HG02798 (cell line): ENCODE data around the gene TFAM.
"Not testable (repeated sequence)": the region's sequence is repeated elsewhere in the genome, so short reads cannot be mapped to it uniquely, and the experiment has no call there.

ENCODE experiments used
- ATAC-seq: cut with Tn5 transposase; IDR thresholded peaks from one replicate; pipeline ENCODE4 v1.9.1; 2021; ENCODE audit warnings: mild to moderate bottlenecking; ENCODE audit not compliant: unreplicated experiment, poor library complexity

TFAM gene

DNA sequence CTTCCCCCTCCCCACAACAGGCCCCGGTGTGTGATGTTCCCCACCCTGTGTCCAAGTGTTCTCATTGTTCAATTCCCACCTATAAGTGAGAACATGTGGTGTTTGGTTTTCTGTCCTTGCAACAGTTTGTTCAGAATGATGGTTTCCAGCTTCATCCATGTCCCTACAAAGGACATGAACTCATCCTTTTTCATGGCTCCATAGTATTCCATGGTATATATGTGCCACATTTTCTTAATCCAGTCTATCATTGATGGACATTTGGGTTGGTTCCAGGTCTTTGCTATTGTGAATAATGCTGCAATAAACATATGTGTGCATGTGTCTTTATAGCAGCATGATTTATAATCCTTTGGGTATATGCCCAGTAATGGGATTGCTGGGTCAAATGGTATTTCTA is 43.2 kb downstream of the TFAM start:
- ATAC-seq = not testable (repeated sequence)

DNA sequence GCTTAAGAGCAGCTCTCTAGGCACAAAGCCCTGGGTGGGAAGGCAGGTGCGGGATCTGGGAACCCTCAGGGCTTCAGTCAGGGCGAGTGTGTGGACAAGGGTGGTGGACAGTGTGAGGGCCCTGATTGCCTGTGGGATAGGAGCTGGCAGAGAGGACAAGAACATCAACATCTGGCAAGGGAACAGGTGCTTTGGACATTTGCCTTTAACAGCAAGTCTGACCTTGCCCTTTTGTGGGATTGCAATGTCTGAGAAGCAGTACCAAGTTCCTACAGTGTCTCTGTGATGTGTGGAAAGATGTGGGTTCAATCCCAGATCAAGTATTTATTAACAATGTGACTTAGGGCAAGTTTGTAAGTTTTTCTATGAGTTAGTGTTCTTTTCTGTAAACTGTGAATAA is 46.7 kb downstream of the TFAM start:
- no peak for ATAC-seq

DNA sequence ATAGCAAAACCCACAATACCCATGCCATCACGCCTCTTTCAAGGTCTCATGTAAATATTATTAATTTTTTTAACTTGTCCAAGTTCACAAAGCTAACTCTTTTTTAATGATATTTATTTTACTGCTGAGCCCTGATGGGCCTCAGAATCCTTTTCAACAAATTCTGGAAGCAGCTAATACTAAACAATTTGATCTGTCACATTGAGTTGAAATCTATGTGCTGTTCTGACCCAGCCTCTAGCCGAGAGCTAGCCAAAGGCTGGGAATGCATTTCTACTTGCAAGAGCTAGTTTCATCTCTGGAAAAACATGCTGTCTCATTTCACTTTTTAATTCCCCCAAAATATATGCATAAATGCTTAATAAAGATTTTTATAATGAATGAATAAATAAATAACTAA is 47.9 kb downstream of the TFAM start:
- no peak for ATAC-seq

DNA sequence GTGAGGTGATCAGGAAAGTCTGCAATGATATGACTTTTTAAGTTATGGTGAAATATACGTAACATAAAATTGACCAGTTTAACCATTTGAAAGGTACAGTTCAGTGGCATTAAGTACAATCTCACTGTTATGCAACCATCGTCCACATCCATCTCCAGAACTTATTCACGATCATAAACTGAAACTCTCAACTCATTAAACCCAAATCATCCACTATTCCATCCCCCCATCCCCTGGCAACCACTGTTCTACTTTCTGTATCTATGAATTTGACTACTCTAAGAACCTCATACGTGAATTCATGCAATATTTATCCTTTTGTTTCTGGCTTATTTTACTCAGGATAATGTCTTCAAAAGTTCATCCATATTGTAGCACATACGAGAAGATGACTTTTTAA is 48.4 kb downstream of the TFAM start:
- no peak for ATAC-seq

DNA sequence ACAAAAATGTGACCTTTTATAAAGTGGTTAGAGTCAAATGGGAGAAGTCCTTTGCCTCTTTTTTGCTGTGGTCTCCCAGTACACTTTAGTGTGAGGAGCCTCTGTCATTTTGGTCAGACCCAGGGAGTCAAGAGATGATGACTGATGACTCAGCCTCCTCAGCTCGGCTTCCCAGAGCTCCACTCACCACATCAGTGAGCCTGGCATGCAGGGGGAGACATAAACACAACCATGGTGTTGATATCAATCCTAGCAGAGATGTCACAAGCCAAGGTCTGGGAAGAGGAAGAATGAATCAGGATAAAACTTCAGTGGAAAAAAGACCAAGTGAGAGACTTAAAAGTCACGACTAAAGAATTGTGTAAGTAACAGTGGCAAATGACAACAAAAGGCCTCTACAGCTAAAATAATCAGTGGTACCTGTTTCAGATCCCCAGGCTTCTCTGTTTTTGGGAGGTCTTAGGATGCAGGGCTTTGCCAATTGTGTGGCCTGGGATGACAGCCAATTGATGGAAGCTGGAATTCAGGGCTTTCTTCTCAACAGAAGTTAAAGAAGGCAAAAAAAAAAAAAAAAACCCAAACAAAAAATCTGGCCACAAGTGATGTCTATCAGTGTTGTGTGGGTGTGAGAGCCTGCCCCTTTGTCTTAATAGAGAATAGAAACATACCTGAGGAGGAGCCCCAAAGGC is 50.2 kb downstream of the TFAM start:
- ATAC-seq = no peak

DNA sequence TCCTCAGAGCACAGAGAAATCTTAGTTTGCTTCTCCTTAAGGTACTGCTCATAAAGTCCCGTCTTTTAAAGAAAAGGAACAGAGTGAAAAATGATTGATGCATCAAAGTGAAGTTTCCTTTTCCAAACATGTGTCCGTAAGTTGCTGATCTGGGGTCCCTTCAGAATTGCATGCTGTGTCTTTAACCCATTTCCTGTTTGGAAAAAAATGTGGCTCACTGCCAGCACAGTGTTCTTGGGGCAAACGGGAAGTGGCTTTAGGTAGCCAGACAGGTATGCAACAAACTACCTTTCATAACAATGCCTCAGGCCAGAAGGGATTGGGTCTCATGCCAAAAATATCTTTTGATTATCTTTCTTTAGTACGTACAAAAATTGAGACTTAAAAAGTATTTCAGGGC is 50.9 kb downstream of the TFAM start:
- no peak for ATAC-seq

DNA sequence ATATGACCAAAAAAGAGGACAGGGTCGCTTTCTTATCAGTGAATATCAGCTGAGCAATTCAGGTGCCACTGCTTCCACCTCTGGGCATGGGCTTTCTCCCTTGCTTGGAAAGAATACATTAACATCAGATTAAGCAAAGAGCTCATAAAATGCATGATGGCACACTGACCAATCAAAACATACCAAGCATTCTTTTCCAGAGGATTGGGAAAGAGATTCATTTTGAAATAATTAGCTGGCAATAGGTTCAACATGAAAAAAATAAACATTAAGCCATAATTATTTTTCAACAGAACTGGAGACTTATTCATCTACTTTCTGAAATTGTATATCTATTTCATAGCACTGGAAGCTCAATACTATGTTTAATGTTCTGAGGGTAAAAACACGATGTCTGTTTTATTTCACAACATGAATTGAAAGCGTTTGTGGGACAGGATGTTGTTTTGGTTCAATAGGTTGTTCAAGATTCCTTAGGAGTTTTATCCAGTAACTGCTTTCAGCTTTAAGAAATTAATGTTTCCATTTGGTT is 53.2 kb downstream of the TFAM start:
- no peak for ATAC-seq

DNA sequence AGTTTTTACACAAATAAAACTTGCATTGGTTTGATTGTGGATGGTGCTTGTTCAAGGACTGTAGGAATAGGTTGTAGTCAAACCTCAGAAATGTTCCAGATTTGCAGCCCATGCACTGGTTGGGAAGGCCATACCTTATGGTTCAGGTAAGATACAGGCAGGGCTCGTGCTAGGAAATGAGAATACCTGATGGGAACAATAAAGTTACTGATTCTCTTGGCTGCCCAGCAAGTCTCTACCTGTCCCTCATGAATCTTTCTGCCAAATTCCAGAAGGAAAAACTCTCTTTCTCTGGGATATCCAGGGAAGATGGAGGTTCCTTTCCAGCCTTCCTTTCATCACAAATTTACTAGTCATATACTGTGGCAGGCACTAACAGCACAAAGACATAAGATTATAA is 53.8 kb downstream of the TFAM start:
- no peak for ATAC-seq

DNA sequence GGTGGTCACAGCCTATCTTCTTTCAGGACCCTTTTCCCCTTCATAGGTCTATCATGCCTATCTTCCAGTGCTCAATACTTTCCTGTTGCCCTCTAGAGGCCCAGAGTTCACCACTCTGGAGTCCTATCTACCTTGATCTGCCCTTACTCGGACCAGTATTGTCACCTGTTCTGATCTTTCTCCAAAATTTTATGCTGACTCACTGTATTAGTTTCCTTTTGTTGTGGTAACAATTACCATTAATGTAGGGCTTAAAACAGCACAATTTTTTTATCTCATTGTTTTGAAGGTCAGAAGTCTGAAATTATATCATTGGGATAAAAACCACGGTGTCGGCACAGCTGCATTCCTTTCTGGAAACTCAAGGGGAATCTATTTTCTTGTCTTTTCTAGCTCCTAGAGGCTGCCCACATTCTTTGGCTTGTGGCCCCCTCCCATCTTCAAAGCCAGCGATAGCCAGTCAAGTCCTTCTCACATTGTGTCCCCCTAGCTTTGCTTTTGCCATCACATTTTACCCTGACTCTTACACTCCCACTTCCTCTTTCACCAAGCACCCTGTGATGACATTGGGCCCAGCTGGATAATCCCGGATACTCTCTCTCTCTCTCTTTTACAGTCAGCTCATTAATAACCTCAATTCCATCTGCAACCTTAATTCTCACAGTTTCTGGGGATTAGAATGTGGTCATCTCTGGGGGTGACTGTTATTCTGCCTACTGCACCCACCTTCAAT is 54.6 kb downstream of the TFAM start:
- ATAC-seq = no peak

DNA sequence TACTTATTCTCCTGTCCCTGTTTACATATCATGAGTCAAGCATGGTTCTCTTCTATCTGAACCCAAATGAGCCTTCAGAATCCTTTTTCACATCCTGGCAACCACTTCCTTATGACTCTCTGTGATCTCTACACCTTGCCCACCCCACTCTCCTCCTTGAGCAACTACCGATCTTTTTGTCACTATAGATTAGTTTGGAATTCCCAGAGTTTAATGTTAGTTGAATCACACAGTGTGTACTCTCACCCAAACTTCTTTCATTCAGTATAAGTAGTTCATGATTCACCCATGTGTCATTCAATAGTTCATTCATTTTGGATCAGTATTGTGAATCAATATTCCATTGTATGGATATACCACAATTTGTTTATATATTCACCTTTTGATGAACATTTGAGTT is 55.3 kb downstream of the TFAM start:
- no peak for ATAC-seq

DNA sequence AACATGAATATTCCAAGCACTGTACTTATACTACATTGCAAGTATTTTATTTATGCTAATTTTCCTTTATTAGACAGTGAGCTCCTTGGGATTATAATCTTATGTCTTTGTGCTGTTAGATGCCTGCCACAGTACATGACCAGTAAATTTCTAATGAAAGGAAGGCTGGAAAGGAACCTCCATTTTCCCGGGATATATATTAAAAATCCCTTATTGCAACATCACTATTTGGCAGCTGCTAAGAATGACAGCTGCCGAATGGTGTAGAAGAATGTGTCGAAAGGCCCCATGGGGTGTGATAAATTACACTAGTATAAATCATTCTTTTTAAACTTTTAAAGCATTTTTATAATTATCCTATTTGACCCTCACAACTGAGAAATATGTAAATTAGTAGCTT is 59.1 kb downstream of the TFAM start:
- no peak for ATAC-seq

DNA sequence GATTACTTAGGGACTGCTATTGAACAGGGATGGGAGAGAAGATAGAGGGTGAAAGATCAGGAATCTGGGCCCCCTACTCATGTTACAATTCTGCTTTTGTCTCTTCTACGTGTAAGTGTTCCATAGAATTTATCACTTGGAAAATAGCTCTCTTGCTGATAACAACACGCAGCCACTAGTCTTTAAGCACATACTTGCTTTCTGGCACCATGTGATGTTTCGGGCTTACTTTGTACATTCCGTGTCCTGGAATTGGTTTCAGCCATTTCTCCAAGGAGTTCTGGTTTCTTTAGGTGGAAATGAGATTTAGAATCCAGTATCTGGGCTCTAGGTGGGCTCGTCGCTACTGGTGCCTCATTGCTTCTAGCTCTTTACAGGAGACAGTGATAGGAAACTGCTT is 59.7 kb downstream of the TFAM start:
- ATAC-seq = no peak

DNA sequence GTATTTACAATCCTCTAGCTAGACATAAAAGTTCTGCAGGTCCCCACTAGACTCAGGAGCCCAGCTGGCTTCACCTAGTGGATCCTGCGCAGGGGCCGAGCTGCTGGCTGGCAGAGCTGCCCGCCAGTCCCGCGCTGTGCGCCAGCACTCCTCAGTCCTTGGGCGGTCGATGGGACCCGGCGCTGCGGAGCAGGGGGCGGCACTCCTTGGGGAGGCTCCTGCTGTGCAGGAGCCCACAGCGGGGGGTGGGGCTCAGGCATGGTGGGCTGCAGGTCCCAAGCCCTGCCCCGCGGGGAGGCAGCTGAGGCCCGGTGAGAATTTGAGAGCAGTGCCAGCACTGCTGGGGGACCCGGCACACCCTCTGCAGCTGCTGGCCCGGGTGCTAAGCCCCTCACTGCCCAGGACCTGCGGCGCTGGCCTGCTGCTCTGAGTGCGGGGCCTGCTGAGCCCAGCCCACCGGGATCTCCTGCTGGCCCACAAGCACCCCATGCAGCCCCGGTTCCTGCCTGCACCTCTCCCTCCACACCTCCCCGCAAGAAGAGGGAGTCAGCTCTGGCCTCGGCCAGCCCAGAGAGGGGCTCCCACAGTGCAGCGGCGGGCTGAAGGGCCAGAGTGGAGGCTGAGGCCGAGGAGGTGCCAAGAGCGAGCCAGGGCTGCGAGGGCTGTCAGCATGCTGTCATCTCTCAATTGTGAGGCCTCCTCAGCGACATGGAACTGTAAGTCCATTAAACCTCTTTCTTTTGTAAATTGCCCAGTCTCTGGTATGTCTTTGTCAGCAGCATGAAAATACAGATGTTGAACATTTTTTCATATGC is 63.1 kb downstream of the TFAM start:
- ATAC-seq = no peak
